ENCODE results near the gene KCNIP2. TPM values are rescaled to one million over a fixed set of nuclear protein-coding genes. Genes with fewer than 3 reads are reported as not detected.

Gene KCNIP2
- total RNA-seq, 1 donor from 2014 or later: 7.1 TPM

DNA sequence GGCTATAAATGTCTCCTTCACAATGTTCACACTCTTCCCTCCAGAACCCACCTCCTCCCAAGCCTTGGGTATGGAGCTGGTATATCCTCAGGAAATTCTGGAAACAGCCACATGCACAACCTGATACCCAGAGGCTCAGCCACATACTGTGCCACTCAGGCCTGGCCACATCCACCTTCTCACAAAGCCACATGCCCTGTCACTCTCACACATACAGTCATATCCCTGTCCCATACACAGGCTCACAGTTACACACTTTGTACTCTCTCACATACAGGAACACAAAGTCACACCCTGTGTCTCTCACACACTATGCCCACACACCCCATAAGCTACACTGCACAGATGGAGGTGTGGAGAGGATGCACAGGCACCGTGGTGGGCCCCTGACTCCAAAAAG, 10.1 kb downstream of the KCNIP2 start:
- DNase-seq (no peak), ATAC-seq (ENCODE audit: low read depth) (no peak)
- peaks cover 46% of the 10 kb centered on the region for H3K4me1 Mint-ChIP-seq
- H3K9me3 Mint-ChIP-seq: no peaks in the 10 kb centered on the region
- H3K27me3 Mint-ChIP-seq: no peaks in the 10 kb centered on the region
- ChIA-PET CTCF (interaction anchor here (0.9 to 2.0 kb wide), 3 partner anchors 10 to 239 kb away, joined by 3 to 5 read pairs (median 4); partner anchors contain the start of gene KCNIP2), POLR2A (interaction anchor here (0.7 kb wide), 1 partner anchor 285 kb away, joined by 10 read pairs; no protein-coding TSS in a partner anchor)
- no peak overlapping the region for H3K4me3 Mint-ChIP-seq
- TF ChIP-seq, protein P1, sequence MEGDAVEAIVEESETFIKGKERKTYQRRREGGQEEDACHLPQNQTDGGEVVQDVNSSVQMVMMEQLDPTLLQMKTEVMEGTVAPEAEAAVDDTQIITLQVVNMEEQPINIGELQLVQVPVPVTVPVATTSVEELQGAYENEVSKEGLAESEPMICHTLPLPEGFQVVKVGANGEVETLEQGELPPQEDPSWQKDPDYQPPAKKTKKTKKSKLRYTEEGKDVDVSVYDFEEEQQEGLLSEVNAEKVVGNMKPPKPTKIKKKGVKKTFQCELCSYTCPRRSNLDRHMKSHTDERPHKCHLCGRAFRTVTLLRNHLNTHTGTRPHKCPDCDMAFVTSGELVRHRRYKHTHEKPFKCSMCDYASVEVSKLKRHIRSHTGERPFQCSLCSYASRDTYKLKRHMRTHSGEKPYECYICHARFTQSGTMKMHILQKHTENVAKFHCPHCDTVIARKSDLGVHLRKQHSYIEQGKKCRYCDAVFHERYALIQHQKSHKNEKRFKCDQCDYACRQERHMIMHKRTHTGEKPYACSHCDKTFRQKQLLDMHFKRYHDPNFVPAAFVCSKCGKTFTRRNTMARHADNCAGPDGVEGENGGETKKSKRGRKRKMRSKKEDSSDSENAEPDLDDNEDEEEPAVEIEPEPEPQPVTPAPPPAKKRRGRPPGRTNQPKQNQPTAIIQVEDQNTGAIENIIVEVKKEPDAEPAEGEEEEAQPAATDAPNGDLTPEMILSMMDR (IDR thresholded peaks at IDR 0.05): no peak
- no peaks in the 10 kb centered on the region for H3K36me3 Mint-ChIP-seq (ENCODE audit: low read depth)
- intact Hi-C loops (cut with micrococcal nuclease): loop anchor here (5.0 kb wide), 1 partner anchor 836 kb away; the partner anchor contains the start of gene LZTS2
- peak overlapping the region; percentile 61 for H3K27ac Mint-ChIP-seq

DNA sequence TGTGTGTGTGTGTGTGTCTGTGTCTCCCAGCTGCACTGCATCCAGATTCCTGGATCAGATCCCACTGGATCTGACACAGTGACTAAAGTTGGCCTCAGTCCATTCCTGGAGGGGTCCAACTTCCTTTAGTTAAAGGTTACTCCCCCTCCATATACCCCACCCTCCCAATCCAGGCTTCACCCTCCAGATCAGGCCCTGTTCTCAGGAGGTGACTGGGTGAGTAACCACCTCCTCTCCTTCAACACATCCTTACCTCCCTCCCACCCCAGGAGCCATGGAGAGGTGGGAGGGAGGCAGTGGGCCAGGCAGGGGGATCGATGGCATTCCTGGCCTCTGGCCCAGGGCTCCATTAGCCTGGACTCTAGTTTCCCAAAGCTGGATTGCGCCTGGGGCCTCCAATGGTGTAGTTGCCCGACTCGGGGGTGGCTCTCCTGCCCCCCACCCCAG, 11.3 kb downstream of the KCNIP2 start:
- POLR2A ChIA-PET: interaction anchor here (1.7 to 6.2 kb wide), 2 partner anchors 11 to 14 kb away, joined by 6 to 96 read pairs; partner anchors contain the start of genes KCNIP2 and OGA
- DNase-seq: no peak
- no peak for ATAC-seq (ENCODE audit: low read depth)
- intact Hi-C loops (cut with micrococcal nuclease): loop anchor here (5.0 kb wide), 1 partner anchor 835 kb away; the partner anchor contains the start of gene LZTS2
- Mint-ChIP-seq H3K36me3 (ENCODE audit: low read depth) (no peaks in the 10 kb centered on the region), H3K9me3 (no peaks in the 10 kb centered on the region), H3K27ac (no peak overlapping the region), H3K4me1 (peaks cover 46% of the 10 kb centered on the region), H3K27me3 (no peaks in the 10 kb centered on the region), H3K4me3 (no peak overlapping the region)
- TF ChIP-seq, protein P1 (IDR thresholded peaks at IDR 0.05): no peak
- CTCF ChIA-PET: interaction anchor here (0.9 to 2.0 kb wide), 2 partner anchors 11 to 240 kb away, joined by 3 to 5 read pairs; partner anchors contain the start of gene KCNIP2

DNA sequence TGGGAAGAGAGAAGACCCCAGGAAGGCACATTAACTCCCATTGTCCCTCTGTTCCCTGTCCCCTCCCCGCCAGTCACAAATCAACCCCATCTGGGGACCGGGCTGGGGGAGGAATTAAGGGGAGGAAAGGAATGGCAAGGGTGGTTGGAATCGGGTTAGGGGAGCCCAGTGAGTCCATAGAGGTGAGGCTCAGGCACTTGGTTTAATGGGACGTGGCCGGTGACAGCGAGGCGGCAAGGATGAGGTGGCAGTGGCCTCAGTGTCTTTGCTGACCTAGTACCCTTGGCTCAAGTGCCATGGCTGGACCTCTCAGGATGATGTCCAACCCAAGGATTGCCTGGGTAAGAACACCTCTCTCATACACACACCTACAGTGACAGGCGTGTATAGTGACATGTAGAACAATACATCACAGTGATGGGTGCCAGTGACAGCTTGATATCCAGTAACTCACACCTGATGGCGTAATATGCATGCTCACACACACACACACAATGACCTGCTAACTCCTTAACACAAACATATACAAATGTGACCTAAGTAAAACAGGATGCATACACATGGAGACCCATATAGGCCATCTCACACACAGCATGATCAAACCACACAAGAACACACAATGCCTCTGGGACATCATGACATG, 12.3 kb downstream of the KCNIP2 start:
- peaks cover 2% of the 10 kb centered on the region for H3K36me3 Mint-ChIP-seq (ENCODE audit: low read depth)
- peaks cover 46% of the 10 kb centered on the region for H3K4me1 Mint-ChIP-seq
- ATAC-seq (ENCODE audit: low read depth) (no peak), DNase-seq (no peak)
- H3K27ac Mint-ChIP-seq: peak overlapping the region; percentile 97
- CTCF ChIA-PET: interaction anchor here (1.7 kb wide), 1 partner anchor 179 kb away, joined by 5 read pairs; no protein-coding TSS in a partner anchor
- no peaks in the 10 kb centered on the region for H3K9me3 Mint-ChIP-seq
- intact Hi-C loops (cut with micrococcal nuclease): loop anchor here (1.0 to 5.0 kb wide), 2 partner anchors 8 to 834 kb away; partner anchors contain the start of gene LZTS2
- H3K4me3 Mint-ChIP-seq: peak overlapping the region; percentile 80
- TF ChIP-seq, protein P1 (IDR thresholded peaks at IDR 0.05): no peak
- no peaks in the 10 kb centered on the region for H3K27me3 Mint-ChIP-seq
- POLR2A ChIA-PET: interaction anchor here (0.6 to 6.2 kb wide), 10 partner anchors 9 to 235 kb away, joined by 3 to 96 read pairs (median 5); partner anchors contain the start of genes KCNIP2, NPM3 and OGA

DNA sequence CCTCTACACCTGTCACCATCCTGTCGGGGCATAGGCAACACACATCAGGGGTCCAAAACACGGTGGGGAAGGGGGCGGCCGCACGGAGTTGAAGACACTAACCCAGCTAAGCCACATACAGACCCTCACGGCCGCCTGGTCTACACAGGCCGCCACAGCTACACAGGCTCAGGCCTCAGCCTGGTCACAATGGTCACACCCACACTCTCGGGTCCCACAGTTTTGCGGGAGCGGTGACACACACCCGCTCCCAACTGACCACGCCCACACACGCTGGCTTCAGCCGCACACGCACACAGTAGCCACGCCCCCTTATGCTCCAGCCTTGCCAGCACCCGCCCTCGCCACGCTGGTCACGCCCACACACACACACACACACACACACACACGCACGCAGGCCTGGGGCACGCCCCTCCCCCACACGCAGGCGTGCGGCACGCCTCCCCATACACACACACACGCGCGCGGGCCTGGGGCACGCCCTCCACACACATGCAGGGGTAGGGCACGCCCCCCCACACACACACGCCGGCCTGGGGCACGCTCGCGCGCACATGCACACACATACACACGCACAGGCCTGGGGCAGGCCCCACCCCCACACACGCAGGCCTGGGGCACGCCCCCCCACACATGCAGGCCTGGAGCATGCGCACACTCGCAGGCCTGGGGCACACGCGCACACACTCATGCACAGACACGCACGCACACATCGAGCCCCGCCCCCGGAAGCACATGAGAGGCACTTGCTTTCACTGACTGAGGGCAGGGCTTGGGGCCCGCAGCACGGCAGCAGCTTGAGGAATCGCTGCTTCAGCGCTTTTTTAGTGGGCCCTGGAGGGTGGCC, 13.1 kb downstream of the KCNIP2 start:
- Mint-ChIP-seq H3K9me3 (no peaks in the 10 kb centered on the region), H3K36me3 (ENCODE audit: low read depth) (peaks cover 2% of the 10 kb centered on the region), H3K4me3 (peak overlapping the region; percentile 80), H3K27me3 (no peaks in the 10 kb centered on the region), H3K4me1 (peaks cover 41% of the 10 kb centered on the region), H3K27ac (peak overlapping the region; percentile 97)
- DNase-seq (peak; percentile 89), ATAC-seq (ENCODE audit: low read depth) (peak; percentile 75)
- TF ChIP-seq, protein P1 (IDR thresholded peaks at IDR 0.05): no peak
- ChIA-PET CTCF (interaction anchor here (1.7 kb wide), 1 partner anchor 179 kb away, joined by 5 read pairs; no protein-coding TSS in a partner anchor), POLR2A (interaction anchor here (0.6 to 6.2 kb wide), 11 partner anchors 10 to 602 kb away, joined by 3 to 96 read pairs (median 4); partner anchors contain the start of genes CUEDC2, KCNIP2, NPM3 and OGA)
- intact Hi-C loops (cut with micrococcal nuclease): loop anchor here (1.0 to 5.0 kb wide), 4 partner anchors 9 to 833 kb away; partner anchors contain the start of genes LZTS2 and OGA
